HG03097 (cell line): ENCODE results near the gene MAOA.
A peak's percentile ranks its signal among the peaks of the same experiment; 100 is the strongest.

Experiments
- ATAC-seq: cut with Tn5 transposase; IDR thresholded peaks from one replicate; pipeline ENCODE4 v1.9.1; 2021; ENCODE audit not compliant: unreplicated experiment, low FRiP score

The MAOA gene

DNA sequence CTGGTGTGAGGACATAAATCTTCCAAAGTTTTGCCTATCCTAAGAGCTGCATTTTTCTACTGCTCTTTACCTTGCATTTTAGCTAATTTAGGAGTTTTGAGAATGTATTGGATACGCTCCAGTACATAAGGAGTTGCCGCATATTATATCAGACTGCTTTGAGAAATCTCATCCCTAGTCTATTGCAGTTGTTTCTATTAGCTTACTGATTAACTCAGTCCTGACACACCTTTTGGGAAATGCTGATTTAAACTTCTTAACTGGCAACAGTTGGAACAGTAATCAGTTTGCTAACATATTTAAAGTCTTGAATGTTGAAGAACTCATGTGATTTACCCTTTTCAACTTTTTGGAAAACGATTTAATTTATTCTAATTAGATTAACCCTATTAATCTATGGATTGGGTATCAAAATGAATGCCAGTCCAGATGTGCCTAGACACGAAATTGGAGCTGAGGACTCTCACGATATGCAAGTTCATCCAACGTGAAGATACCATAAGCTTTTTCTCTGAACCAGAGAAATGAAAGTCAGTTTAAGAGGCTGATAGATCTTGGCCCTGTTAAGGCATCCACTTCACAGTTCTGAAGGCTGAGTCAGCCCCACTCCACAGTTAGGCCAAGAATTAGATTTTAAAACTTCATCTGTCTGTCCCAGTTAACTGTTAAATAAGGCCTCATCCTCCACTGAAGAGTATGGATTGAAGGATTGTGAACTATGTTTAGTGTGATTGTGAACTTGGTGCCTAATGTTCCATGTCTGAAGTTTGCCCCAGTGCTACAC lies 90.0 kb downstream of the MAOA start:
- ATAC-seq: no peak

DNA sequence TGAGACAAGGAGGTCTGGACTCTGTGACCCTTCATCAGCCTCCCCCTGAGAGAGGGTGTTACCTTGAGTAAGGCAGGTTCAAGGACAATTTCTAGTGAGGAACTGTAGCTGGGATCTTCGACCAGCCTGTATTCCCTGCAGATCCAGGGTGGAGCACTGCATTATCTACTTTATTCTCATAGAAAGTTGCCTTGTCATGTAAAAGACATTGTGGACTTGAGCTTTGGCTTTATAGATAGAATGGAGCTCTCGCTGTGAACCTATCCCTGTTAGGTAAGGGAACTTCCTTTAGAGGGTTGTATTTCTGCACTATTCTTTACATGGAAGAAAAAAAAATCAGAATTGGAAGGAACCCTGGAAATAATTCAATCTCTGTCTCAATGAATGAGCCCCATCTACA lies 91.4 kb downstream of the MAOA start:
- no peak for ATAC-seq

DNA sequence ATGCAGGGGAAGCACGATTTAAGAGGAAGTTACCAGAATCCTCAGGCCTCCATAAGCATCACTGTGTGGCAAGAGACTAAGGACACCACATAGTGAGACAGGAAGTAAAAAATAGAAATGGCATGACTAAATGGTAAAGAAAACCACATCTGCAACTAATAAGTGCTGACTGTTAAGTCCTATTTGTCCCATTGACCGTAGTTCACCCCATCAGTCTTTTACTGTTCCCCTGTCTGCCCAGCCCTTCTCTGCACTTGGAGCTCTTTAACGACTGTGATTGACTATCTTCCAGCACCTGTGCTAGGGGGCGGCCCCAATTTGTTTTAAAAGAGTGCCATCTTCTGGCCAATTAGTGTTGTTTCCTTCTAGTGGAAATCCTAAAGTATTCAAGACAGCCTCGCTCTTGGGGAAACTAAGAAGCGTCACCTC lies 94.2 kb downstream of the MAOA start:
- ATAC-seq: peak; percentile 73

DNA sequence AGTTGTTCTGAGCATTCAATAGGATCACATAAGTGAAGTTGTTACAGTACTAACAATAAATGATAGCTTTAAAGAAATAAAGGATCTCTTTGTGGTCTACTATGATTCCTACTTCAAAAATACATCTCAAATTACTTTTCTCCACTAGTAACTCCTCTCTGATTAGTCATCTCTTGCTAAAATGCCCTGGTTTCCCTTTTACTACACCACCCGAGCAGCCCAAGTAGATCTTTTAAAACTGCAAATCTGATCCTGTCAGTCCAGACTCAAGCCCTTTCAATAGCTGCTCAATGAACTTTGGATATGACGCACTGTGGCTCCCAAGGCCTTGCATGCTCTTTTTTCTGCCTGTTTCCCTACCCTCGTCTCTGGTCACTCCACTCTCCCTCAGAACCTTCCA lies 97.5 kb downstream of the MAOA start:
- ATAC-seq: no peak

DNA sequence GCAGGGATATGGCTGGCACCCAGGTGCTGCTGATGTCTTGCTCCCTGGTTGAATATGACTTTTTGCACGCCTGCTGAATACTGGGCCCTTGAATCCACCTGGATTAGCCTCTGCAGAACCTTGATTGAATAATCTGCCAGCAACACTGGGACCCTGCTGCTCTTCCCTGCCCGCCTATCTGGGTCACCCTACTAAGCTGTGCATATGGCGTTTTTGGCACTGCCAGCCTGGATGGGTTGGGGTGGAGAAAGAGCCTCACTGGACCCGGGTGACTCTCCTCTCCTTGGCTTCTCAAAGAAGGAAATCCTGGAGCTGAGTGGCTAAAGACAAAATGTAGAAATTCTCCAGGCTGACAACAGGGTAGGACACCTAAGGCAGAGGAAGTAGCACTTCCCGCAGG lies 100.0 kb downstream of the MAOA start:
- no peak for ATAC-seq

DNA sequence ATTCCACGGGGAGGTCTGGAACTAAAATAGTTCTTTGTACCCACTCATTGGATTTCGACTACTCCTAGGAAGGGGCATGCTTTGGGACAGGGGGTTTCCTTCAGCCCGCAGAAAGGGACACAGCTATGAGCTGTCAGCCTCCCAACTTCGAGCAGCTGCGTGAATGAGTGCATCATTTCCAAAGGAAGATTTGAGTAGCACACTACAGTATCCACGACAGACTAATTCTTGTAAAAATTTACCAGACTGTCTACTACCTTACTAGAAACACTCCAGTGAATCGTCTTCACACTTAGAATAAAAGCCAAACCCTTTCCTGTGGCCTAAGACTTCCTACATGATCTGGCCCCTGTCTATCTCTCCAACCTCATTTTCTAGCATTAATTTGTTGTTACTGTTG lies 101.9 kb downstream of the MAOA start:
- no peak for ATAC-seq

DNA sequence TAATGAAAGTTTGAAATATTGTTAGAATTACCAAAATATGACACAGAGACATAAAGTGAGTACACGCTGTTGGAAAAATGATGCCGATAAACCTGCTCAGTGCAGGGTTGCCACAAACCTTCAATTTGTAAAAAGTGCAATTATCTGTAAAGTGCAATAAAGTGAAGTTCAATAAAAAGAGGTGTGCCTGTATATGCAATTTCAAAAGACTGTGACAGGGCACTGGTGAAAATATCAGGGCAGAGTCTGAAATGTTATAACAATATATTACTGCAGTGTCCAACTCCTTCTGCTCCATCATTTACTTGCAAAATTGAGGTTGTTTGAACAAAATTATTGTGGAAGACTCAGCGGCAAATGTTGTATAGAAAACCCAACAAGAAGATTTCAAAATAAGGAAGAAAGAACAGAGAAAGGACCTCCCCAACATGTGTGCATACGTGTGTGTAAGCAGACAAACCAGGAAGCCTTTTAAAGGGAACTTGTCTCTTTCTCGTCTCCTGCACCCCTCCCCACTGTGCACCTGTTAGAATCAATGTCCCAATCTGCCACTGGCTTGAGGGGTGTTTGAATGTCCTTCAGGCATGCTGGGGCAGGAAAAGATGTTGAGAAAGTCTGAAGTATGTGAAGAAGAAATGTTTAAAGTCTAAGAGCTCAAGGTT lies 130.0 kb downstream of the MAOA start:
- ATAC-seq: no peak
